Transverse colon (tissue), 4 donors: ENCODE data around the gene C16orf95. TPM values are rescaled to one million over a fixed set of nuclear protein-coding genes. Genes with fewer than 3 reads are reported as not detected.

Experiments used
- DNase-seq: peaks from one replicate; pipeline ENCODE4 v3.0.0-alpha.2; 2019
- H3K27ac ChIP-seq, 4 donors: fragments of 200-600 bp; sonication (generic); 2 replicates each; pipeline ENCODE4 v1.5.1; 2016 to 2018; ENCODE audit warnings: inconsistent platforms in 4 of 4
- H3K27me3 ChIP-seq: fragments of 200-600 bp; sonication (generic); 2 replicates; pipeline ENCODE4 v1.5.1; 2017; ENCODE audit warnings: inconsistent platforms
- H3K36me3 ChIP-seq, 4 donors: fragments of 200-600 bp; sonication (generic); 2 replicates each; pipeline ENCODE4 v1.5.1; 2017 to 2019; ENCODE audit warnings: inconsistent platforms in 4 of 4
- H3K4me1 ChIP-seq, 4 donors: fragments of 200-600 bp; sonication (generic); 2 replicates each; pipeline ENCODE4 v1.5.1; 2017 to 2020; ENCODE audit warnings: inconsistent platforms in 4 of 4
- H3K4me3 ChIP-seq, 4 donors: fragments of 200-600 bp; sonication (generic); 1 replicate in 1 of 4; 2 replicates in 3 of 4; pipeline versions ENCODE4 v1.5.1 to v1.6.1; 2017 to 2019; ENCODE audit warnings: inconsistent platforms in 4 of 4
- H3K9me3 ChIP-seq, 2 donors: fragments of 200-600 bp; sonication (generic); 2 replicates each; pipeline ENCODE4 v1.5.1; 2017 to 2019; ENCODE audit warnings: inconsistent platforms in 2 of 2
- EP300 ChIP-seq: sonication (generic); formaldehyde crosslinking; IDR thresholded peaks from one replicate; pipeline ENCODE4 v1.6.1; 2017; ENCODE audit warnings: antibody characterized with exemption, low read depth
- POLR2A ChIP-seq: fragments of 450-650 bp; IDR thresholded peaks from one replicate; pipeline ENCODE4 v1.6.1; 2016; ENCODE audit warnings: antibody characterized with exemption, mild to moderate bottlenecking, moderate library complexity
- POLR2AphosphoS5 ChIP-seq, 3 donors: sonication (generic); formaldehyde crosslinking; IDR thresholded peaks; one replicate each; pipeline ENCODE4 v1.6.1; 2016; ENCODE audit warnings: antibody characterized with exemption in 3 of 3
- WGBS, 2 donors: methylation state at CpG; one replicate each; pipeline ENCODE4 v1.1.5; 2018; ENCODE audit warnings: low coverage in 1 of 2; 5-methylcytosine and 5-hydroxymethylcytosine counted together
- in situ Hi-C, 4 donors: fragments of 200-750 bp; cut with MboI; loops; one replicate each; pipeline versions ENCODE4 v1.15.0 to v1.15.1; 2017; ENCODE audit warnings: low sequenced_read_pairs in 3 of 4, low pct_ligation_motif_present in 1 of 4, low pct_unique_long_range_greater_than_20kb in 1 of 4
- intact Hi-C: fragments of 100-400 bp; cut with DNase I; formaldehyde crosslinking; loops from one replicate; pipeline ENCODE4 v1.15.1; 2023; ENCODE audit warnings: low total_unique reads
- total RNA-seq, 4 donors: library from RNA; depleted of rRNA; stranded (reverse); fragments of >200 nt; gene quantifications; one replicate each; pipeline ENCODE4 v1.1.0, GENCODE V29; 2016
- TF ChIP-seq, protein P1 (sequence below), 5 experiments: fragments of 200-600 bp in 3 of 5; fragments of 450-650 bp in 2 of 5; sonication (generic) in 3 of 5; IDR thresholded peaks; 1 replicate in 2 of 5; 2 replicates in 3 of 5; pipeline ENCODE4 v1.5.1; 2016 to 2017; ENCODE audit warnings: antibody characterized with exemption in 5 of 5, inconsistent platforms in 3 of 5, mild to moderate bottlenecking in 2 of 5, moderate library complexity in 1 of 5

The C16orf95 gene
- total RNA-seq, 4 donors from 2014 or later: 1.1 to 2.3 TPM; not detected in 2

DNA sequence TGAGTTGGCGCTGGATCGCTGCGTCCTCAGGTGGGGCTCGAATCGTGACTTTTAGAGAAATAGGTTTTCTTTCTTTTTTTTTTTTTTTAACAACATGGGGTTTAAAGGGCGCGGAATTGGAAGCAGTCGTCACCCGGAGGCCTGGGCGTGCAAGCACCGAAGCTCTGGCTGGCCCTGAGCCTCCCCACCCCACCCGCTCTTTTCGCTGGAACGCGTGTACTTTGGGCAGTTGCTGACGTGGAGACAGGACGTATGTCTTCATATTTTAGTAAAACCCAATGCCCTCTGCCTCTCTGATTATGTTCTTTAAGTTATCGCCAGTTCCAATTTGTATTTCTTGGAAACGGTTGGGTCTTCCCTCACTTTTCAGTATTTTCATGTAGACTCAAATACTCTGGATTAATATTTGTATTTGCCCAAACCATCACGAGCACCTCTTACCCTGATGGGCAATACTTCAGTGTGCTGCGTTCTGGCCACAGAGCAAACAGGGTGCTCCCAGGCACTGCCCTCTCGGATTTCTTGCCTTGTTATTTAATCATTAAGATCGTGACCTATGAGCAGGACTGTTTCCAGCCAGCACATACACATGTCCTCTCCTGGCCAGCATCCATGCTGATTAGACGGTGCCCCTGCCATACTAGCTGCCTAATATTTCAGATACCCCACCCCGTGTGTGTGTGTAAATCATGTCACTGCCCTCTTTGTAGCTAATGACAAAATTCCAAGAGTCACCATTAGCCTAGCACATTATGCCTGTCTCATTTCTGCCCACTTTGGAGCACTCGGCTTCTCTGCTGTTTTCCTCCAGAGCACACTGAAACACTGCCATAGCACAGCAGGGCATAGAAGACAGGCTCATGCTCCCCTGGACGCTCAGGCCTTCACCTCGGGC lies 805 bp upstream of the C16orf95 start:
- Histone ChIP-seq H3K27me3 (no peaks in the 10 kb centered on the region), H3K4me1 (peaks cover 7 to 11% (median 9%) of the 10 kb centered on the region in 4 donors), H3K4me3 (peak overlapping the region; percentile 80 to 98 (median 89)), H3K36me3 (no peaks in the 10 kb centered on the region), H3K9me3 (no peaks in the 10 kb centered on the region), H3K27ac (peak overlapping the region; percentile 96 to 98 (median 96))
- intact Hi-C loops: loop anchor here (5.0 kb wide), 1 partner anchor 74 kb away; the partner anchor contains the start of gene MAP1LC3B
- peak; percentile 73 for DNase-seq
- no peak for TF ChIP-seq POLR2AphosphoS5 (IDR thresholded peaks at IDR 0.05)
- no peak for TF ChIP-seq EP300
- TF ChIP-seq, protein P1, sequence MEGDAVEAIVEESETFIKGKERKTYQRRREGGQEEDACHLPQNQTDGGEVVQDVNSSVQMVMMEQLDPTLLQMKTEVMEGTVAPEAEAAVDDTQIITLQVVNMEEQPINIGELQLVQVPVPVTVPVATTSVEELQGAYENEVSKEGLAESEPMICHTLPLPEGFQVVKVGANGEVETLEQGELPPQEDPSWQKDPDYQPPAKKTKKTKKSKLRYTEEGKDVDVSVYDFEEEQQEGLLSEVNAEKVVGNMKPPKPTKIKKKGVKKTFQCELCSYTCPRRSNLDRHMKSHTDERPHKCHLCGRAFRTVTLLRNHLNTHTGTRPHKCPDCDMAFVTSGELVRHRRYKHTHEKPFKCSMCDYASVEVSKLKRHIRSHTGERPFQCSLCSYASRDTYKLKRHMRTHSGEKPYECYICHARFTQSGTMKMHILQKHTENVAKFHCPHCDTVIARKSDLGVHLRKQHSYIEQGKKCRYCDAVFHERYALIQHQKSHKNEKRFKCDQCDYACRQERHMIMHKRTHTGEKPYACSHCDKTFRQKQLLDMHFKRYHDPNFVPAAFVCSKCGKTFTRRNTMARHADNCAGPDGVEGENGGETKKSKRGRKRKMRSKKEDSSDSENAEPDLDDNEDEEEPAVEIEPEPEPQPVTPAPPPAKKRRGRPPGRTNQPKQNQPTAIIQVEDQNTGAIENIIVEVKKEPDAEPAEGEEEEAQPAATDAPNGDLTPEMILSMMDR (IDR thresholded peaks at IDR 0.05): no peak
- no peak for TF ChIP-seq POLR2A
- in situ Hi-C loops: loop anchor here in 1 of 4 donors (25.0 kb wide), 1 partner anchor 319 kb away; no protein-coding TSS in a partner anchor
- WGBS, 2 donors: 7 to 11% methylated on average over 17 to 28 of the region's 28 CpGs

DNA sequence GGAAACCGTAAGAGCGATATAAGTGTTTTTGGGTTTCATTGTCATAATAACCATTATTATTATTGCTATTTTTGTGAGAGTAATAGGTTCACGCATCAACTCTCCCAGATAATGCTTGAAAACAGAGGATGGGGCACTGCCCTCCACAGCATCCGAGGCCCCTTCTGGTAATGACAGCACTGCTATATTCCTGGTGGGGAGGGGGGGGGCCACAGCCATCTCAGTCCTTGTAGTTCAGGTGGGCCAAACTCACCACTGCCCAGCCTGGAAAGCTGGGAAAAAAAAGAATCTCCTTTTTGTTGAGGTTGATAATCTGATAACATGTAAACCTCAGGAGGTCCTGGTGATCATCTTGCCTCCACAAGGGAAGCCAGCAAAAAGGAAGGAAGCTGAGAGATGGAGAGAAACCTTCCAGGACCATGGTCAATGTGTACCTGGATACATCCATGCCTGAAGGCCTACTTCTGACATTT lies 706 bp downstream of the C16orf95 start:
- intact Hi-C loops (loop anchor here (5.0 kb wide), 1 partner anchor 76 kb away; the partner anchor contains the start of gene MAP1LC3B), in situ Hi-C loops (loop anchor here in 1 of 4 donors (25.0 kb wide), 1 partner anchor 321 kb away; no protein-coding TSS in a partner anchor)
- no peaks in the 10 kb centered on the region for H3K9me3 ChIP-seq
- H3K27me3 ChIP-seq: no peaks in the 10 kb centered on the region
- TF ChIP-seq POLR2AphosphoS5 (IDR thresholded peaks at IDR 0.05) (no peak), POLR2A (no peak), EP300 (no peak)
- TF ChIP-seq, protein P1 (IDR thresholded peaks at IDR 0.05): no peak
- H3K4me1 ChIP-seq: peaks cover 7 to 11% (median 9%) of the 10 kb centered on the region in 4 donors
- H3K27ac ChIP-seq: peak overlapping the region; percentile 96 to 98 (median 96)
- no peaks in the 10 kb centered on the region for H3K36me3 ChIP-seq
- DNase-seq: no peak
- WGBS, 2 donors: 95 to 96% methylated on average over 4 of the region's 4 CpGs
- H3K4me3 ChIP-seq: peak overlapping the region in 3 of 4 donors; percentile 82 to 98 (median 96)

DNA sequence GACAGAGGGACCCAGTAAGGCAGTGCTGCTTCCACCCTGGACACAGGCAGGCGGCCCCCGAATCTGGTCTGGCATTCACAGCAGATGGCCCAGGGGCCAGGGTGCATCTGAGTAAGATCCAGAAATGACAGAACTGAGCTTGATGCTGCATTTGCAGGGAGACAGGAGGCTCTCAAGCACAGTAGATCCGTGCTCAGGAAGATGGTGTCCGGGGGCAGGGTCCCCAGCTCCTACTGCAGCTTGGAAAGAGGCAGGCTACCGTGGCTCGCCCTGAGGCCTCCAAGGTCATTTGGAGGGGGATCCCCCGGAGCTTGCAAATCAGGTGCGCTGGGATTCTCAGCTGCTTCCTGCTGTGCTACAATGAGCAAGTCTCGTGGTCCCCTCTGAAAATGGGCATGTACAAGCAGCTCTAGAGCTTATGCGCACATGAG lies 2.2 kb downstream of the C16orf95 start:
- no peak overlapping the region for H3K4me3 ChIP-seq
- intact Hi-C loops: loop anchor here (5.0 kb wide), 1 partner anchor 77 kb away; the partner anchor contains the start of gene MAP1LC3B
- no peaks in the 10 kb centered on the region for H3K36me3 ChIP-seq
- WGBS, 2 donors: 60 to 94% methylated on average over 1 to 10 of the region's 10 CpGs
- in situ Hi-C loops: loop anchor here in 1 of 4 donors (25.0 kb wide), 1 partner anchor 322 kb away; no protein-coding TSS in a partner anchor
- H3K4me1 ChIP-seq: peaks cover 7 to 11% (median 9%) of the 10 kb centered on the region in 4 donors
- no peak for TF ChIP-seq POLR2A
- TF ChIP-seq, protein P1 (IDR thresholded peaks at IDR 0.05): no peak
- TF ChIP-seq POLR2AphosphoS5 (IDR thresholded peaks at IDR 0.05): no peak
- no peak for TF ChIP-seq EP300
- H3K27ac ChIP-seq: no peak overlapping the region
- H3K27me3 ChIP-seq: no peaks in the 10 kb centered on the region
- H3K9me3 ChIP-seq: no peaks in the 10 kb centered on the region
- no peak for DNase-seq

DNA sequence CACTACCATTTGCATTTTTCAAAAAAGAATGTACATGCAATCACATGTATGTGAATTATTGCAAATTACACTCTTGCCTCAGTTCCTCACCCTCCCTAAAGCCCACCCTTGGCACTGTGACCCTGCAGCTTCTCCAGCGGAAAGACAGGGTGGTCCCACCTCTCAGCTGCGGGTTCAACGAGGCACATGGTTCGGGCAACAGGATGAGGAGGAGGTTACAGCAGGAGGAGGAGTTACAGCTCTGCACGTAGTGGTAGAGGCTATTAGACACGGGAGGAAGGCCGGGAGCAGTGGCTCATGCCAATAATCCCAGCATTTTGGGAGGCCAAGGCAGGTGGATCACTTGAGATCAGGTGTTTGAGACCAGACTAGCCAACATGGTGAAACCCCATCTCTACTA lies 5.2 kb downstream of the C16orf95 start:
- no peaks in the 10 kb centered on the region for H3K36me3 ChIP-seq
- in situ Hi-C loops: loop anchor here in 1 of 4 donors (25.0 kb wide), 1 partner anchor 325 kb away; no protein-coding TSS in a partner anchor
- TF ChIP-seq POLR2AphosphoS5 (IDR thresholded peaks at IDR 0.05) (no peak), EP300 (no peak), POLR2A (no peak)
- TF ChIP-seq, protein P1 (IDR thresholded peaks at IDR 0.05): no peak
- H3K27me3 ChIP-seq: no peaks in the 10 kb centered on the region
- 91 to 95% methylated on average over 5 to 7 of the region's 7 CpGs for WGBS, 2 donors
- DNase-seq: no peak
- H3K27ac ChIP-seq: no peak overlapping the region
- H3K9me3 ChIP-seq: no peaks in the 10 kb centered on the region
- intact Hi-C loops: no loop called here
- no peaks in the 10 kb centered on the region for H3K4me1 ChIP-seq
- no peak overlapping the region for H3K4me3 ChIP-seq
